MM.1S (cell line): Measurements from ENCODE around the gene CTTNBP2NL.

ENCODE experiments used
- EZH2 ChIP-seq: fragments of 300-600 bp; sonication (generic); optimal IDR thresholded peaks from 2 replicates; pipeline ENCODE3; 2017; ENCODE audit warnings: low read depth, mild to moderate bottlenecking, antibody characterized with exemption, low read length, mixed read lengths
- TF ChIP-seq, protein P1 (sequence below): fragments of 300-600 bp; sonication (generic); IDR thresholded peaks from 2 replicates; pipeline ENCODE4 v1.5.1; 2016; ENCODE audit warnings: antibody characterized with exemption, low read length, mixed read lengths

DNA sequence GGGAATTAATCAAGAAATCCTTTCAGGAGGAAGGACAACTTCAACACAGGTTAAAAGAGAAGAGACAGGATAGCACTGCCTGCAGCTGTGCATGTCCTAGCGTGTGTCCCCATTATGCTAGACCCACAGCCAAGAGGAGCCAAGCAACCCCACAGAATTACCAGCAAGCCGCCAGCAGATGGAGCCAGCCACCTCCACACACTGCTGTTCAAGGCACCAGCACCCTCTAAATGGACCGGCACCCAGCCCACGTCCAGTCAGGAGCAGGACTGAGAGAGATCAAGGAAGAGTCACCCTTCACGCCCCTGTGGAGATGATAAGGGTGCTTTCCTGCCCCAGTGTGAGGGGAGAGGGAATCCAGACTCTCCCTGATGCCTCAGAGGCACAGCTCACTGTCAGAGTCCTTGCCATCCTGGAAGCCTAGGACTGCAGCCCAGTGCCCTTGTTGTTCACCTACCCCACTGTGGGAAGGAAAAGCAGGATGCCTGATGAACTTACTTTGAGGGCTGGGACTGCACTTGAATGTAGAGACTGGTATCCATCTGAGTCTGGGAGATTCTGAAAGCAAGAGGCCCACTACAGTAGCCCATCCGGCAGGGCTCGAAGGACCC is 37.1 kb upstream of the CTTNBP2NL start:
- TF ChIP-seq, protein P1, sequence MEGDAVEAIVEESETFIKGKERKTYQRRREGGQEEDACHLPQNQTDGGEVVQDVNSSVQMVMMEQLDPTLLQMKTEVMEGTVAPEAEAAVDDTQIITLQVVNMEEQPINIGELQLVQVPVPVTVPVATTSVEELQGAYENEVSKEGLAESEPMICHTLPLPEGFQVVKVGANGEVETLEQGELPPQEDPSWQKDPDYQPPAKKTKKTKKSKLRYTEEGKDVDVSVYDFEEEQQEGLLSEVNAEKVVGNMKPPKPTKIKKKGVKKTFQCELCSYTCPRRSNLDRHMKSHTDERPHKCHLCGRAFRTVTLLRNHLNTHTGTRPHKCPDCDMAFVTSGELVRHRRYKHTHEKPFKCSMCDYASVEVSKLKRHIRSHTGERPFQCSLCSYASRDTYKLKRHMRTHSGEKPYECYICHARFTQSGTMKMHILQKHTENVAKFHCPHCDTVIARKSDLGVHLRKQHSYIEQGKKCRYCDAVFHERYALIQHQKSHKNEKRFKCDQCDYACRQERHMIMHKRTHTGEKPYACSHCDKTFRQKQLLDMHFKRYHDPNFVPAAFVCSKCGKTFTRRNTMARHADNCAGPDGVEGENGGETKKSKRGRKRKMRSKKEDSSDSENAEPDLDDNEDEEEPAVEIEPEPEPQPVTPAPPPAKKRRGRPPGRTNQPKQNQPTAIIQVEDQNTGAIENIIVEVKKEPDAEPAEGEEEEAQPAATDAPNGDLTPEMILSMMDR: peak; percentile 53
- TF ChIP-seq EZH2: no peak
